ENCODE results near the gene NCK1.

NCK1 gene

DNA sequence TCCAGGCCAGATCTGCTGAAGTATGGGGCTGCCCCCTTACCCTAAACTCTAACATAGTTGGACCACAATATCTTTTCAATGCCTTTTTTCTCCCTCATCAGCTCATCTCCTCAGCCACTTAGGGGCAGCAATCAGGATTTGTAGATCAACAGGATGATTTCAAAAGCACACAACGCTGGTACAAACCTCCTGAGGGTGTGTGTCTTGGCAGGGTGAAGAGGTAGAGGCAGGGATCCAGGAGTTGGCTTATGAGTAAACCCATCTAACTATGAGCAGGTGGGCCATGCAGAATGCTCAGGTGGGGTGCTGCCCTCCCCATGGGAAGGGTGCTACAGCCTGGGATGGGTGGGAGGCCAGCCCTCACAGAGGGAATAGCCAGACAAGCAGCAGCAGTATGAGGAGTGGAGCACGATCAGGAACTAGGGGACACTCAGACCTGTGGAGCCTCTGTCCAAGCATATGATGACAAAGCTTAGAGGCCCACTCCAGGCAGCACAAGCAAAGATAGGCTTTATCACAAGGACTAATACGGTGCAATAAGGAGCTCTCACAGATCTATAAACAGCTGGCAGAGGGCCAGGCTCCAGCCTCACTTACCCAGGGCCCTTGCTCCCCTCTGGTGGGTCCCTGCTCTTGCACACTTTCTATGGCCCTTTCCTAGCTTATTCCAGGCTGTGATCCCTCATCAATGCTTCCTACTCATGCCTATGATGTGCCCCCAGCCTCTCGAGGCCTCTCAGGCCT, 127.9 kb downstream of the NCK1 start:
- no peak for DNase-seq

DNA sequence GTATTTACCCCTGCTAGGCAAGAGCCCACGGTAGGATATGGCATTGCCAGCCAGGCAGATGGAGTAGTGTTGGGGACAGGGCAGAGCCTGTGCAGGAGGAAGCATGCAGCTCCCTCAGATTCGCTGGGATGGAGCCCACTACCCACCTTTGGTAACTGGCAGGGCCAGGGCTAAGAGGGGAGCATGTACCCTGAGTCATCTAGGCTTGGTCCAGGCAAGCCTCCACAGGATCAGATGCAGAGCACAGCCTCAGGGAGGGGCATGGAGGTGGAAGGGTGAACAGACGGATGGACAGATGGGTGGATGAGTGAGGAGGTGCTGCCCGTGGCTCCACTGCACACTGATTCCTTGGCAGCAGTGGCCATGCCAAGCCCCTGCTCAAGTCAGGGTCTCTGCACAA, 128.8 kb downstream of the NCK1 start:
- no peak for DNase-seq

DNA sequence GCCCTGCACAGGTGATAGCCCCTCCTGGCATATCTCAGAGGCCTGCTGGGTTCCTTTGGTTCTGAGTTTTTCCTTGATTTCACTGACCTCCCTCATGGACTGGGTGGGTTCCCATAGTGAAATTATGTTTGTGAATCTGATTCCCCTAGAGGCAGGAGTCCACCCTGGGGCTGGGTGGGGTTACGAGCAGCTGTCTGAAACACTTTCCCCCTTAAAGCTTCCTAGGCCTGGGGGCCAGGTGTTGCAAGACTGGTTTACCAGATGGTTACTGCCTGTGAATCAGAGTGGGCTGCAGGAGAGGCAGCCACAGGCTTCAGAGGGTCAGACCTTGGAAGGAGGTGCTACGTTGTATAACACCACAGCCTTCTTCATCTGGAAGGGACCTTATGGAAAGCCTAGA, 130.1 kb downstream of the NCK1 start:
- DNase-seq = no peak

DNA sequence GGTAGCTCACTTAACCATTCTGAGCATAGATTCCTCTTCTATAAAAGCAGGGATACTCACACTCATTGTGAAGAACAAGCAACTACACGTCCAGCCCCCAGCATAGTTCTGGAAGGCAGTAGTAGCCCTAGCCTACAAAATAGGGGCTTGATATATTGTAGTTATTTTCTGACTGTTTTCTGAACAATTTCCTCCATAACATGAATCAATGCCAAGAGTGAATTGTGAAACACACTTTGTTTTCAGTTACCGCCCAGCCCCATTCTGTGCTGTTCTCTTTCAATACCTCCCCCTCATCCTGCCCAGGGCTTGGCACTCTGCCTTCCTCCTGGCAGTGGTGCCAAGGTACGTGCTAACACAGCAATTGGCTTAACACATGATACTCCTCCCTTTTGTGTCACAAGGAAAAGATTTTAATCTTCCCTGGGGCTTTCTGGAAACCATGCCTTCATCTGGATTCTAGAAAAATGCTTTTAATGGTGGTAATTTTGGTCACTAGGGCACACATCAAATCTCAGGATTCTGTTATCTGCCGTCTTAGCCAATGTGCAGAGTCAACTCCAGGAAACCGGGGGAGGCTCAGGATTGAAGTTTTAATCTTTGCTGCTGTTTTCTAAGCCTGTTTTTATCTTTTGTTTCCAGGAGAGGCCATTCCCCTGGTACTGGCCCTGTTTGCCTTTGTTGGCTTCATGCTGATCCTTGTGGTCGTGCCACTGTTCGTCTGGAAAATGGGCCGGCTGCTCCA, 132.9 kb downstream of the NCK1 start:
- DNase-seq = peak; percentile 78

DNA sequence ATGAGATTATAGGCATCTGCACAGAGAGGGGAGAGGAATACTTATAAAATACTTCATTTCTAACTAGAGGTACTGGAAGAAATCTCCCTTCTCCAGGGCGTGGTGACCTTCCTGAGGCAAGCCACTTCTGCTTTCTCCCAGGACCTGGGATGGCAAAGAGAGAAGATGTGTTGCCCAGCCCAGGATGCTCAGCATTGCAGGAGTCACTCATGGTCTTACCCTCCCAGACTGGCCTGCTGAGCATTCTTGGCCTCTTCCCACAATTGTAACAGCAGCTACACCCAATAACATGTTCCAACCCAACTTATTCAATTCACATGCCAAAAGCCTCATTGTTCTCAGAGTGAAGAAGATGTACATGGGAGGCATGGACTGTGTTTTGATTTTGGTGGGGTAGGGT, 133.6 kb downstream of the NCK1 start:
- DNase-seq = no peak
